ENCODE measurements around the gene THOC5.

GRCh38 chr22:29477723-29478318 is 75.7 kb downstream of the THOC5 start:
- TF ChIP-seq CTCF (IDR thresholded peaks at IDR 0.05) (no peak), POLR2A (IDR thresholded peaks at IDR 0.05) (no peak), EP300 (IDR thresholded peaks at IDR 0.05) (no peak)
